CD8-positive, alpha-beta memory T cell (primary cell): ENCODE data around the gene PDE9A. TPM values are rescaled to one million over a fixed set of nuclear protein-coding genes. Genes with fewer than 3 reads are reported as not detected.

Experiments used
- CTCF ChIA-PET: fragments of 350-600 bp; sonication (Branson Sonifier 250); formaldehyde crosslinking; loops from one replicate; lab custom pipeline; 2021; ENCODE audit warnings: antibody characterized with exemption; lab: Charles Lee
- POLR2A ChIA-PET: fragments of 350-600 bp; sonication (Branson Sonifier 250); formaldehyde crosslinking; loops from one replicate; lab custom pipeline; 2021; ENCODE audit warnings: antibody characterized with exemption; lab: Charles Lee
- DNase-seq, 5 donors: peaks; one replicate each; pipeline versions ENCODE4 v3.0.0 to v3.0.0-alpha.2; 2020 to 2022; ENCODE audit warnings: mixed read lengths in 1 of 5
- H3K27ac ChIP-seq: one replicate; pipeline ENCODE4 v1.7.0; 2013; ENCODE audit warnings: low read depth, mild to moderate bottlenecking, low read length, moderate library complexity
- H3K27me3 ChIP-seq: 2 replicates; pipeline ENCODE4 v1.7.0; 2013; ENCODE audit warnings: low read length, mild to moderate bottlenecking; ENCODE audit not compliant: insufficient read depth, poor library complexity, severe bottlenecking
- H3K36me3 ChIP-seq: 2 replicates; pipeline ENCODE4 v1.7.0; 2013; ENCODE audit warnings: mild to moderate bottlenecking, low read length, moderate library complexity; ENCODE audit not compliant: insufficient read depth
- H3K4me1 ChIP-seq: 2 replicates; pipeline ENCODE4 v1.7.0; 2013; ENCODE audit warnings: mild to moderate bottlenecking, low read length, moderate library complexity; ENCODE audit not compliant: insufficient read depth
- H3K4me3 ChIP-seq: 2 replicates; pipeline ENCODE4 v1.7.0; 2013; ENCODE audit warnings: mild to moderate bottlenecking, low read length
- H3K9me3 ChIP-seq: 2 replicates; pipeline ENCODE4 v1.7.0; 2013; ENCODE audit warnings: mild to moderate bottlenecking, low read length
- H3K27ac Mint-ChIP-seq, 8 donors: one replicate each; pipeline ENCODE4 v1.8.0; 2020 to 2021; ENCODE audit warnings: mixed read lengths in 8 of 8, mild to moderate bottlenecking in 6 of 8, inconsistent platforms in 3 of 8, moderate library complexity in 3 of 8
- H3K27me3 Mint-ChIP-seq, 2 donors: one replicate each; pipeline ENCODE4 v1.8.0; 2020 to 2021; ENCODE audit warnings: mixed read lengths in 2 of 2, mild to moderate bottlenecking in 1 of 2, moderate library complexity in 1 of 2
- H3K36me3 Mint-ChIP-seq, 3 donors: one replicate each; pipeline ENCODE4 v1.8.0; 2020 to 2021; ENCODE audit warnings: mixed read lengths in 3 of 3, inconsistent platforms in 1 of 3, mild to moderate bottlenecking in 1 of 3
- H3K4me1 Mint-ChIP-seq, 3 donors: one replicate each; pipeline ENCODE4 v1.8.0; 2020 to 2021; ENCODE audit warnings: mixed read lengths in 3 of 3, inconsistent platforms in 1 of 3, mild to moderate bottlenecking in 1 of 3
- H3K4me3 Mint-ChIP-seq, 7 donors: one replicate each; pipeline ENCODE4 v1.8.0; 2020 to 2021; ENCODE audit warnings: mixed read lengths in 7 of 7, mild to moderate bottlenecking in 6 of 7, moderate library complexity in 4 of 7, inconsistent platforms in 2 of 7
- H3K9me3 Mint-ChIP-seq, 5 donors: one replicate each; pipeline ENCODE4 v1.8.0; 2020 to 2022; ENCODE audit warnings: mixed read lengths in 5 of 5, mild to moderate bottlenecking in 3 of 5, moderate library complexity in 2 of 5, inconsistent platforms in 1 of 5
- polyA plus RNA-seq: library from polyadenylated mRNA; unstranded; fragments of 300-500 nt; fragmentation: Illumina TruSeq; gene quantifications from one replicate; pipeline ENCODE4 v1.2.3, GENCODE V29; 2021
- total RNA-seq, 2 experiments: library from RNA; stranded (reverse); gene quantifications; one replicate each; pipeline ENCODE4 v1.2.3, GENCODE V29; 2021

The PDE9A gene
- total and polyA plus RNA-seq, 3 experiments from 2014 or later, result 1.5 to 2.6 (median 1.7) TPM

- no peaks in the 10 kb centered on the region for H3K27me3 Mint-ChIP-seq
- Histone ChIP-seq H3K4me3 (no peak overlapping the region), H3K36me3 (peaks cover 9% of the 10 kb centered on the region), H3K9me3 (no peaks in the 10 kb centered on the region), H3K4me1 (no peaks in the 10 kb centered on the region), H3K27ac (no peak overlapping the region), H3K27me3 (no peaks in the 10 kb centered on the region)
- DNase-seq, result no peak
- peak overlapping the region in 2 of 8 donors; percentile 58 to 88 for H3K27ac Mint-ChIP-seq
- H3K36me3 Mint-ChIP-seq, result peaks cover 5 to 9% (median 7%) of the 10 kb centered on the region in 3 donors
- H3K9me3 Mint-ChIP-seq, result no peaks in the 10 kb centered on the region
- H3K4me1 Mint-ChIP-seq, result no peaks in the 10 kb centered on the region
- POLR2A ChIA-PET, result no interaction called here
- CTCF ChIA-PET, result no interaction called here
- no peak overlapping the region for H3K4me3 Mint-ChIP-seq
Observed at GRCh38 chr21:42764883-42765282, 111.5 kb downstream of the PDE9A start.

GRCh38 chr21:42765656-42766055 lies 112.2 kb downstream of the PDE9A start:
- no peak overlapping the region for H3K4me3 Mint-ChIP-seq
- ChIA-PET POLR2A (no interaction called here), CTCF (no interaction called here)
- Histone ChIP-seq H3K27ac (no peak overlapping the region), H3K9me3 (no peaks in the 10 kb centered on the region), H3K27me3 (no peaks in the 10 kb centered on the region), H3K4me1 (no peaks in the 10 kb centered on the region), H3K4me3 (no peak overlapping the region), H3K36me3 (peaks cover 9% of the 10 kb centered on the region)
- H3K27ac Mint-ChIP-seq, result peak overlapping the region in 2 of 8 donors; percentile 50 to 70
- no peaks in the 10 kb centered on the region for H3K9me3 Mint-ChIP-seq
- no peaks in the 10 kb centered on the region for H3K27me3 Mint-ChIP-seq
- peaks cover 5 to 9% (median 7%) of the 10 kb centered on the region in 3 donors for H3K36me3 Mint-ChIP-seq
- H3K4me1 Mint-ChIP-seq, result no peaks in the 10 kb centered on the region
- no peak for DNase-seq

- DNase-seq, result no peak
- ChIA-PET CTCF (no interaction called here), POLR2A (no interaction called here)
- H3K36me3 Mint-ChIP-seq, result peaks cover 5 to 9% (median 7%) of the 10 kb centered on the region in 3 donors
- no peaks in the 10 kb centered on the region for H3K9me3 Mint-ChIP-seq
- no peaks in the 10 kb centered on the region for H3K4me1 ChIP-seq
- H3K27ac Mint-ChIP-seq, result peak overlapping the region in 1 of 8 donors; percentile 72
- H3K27ac ChIP-seq, result no peak overlapping the region
- no peaks in the 10 kb centered on the region for H3K27me3 ChIP-seq
- H3K4me3 ChIP-seq, result no peak overlapping the region
- H3K4me1 Mint-ChIP-seq, result no peaks in the 10 kb centered on the region
- H3K9me3 ChIP-seq, result no peaks in the 10 kb centered on the region
- H3K27me3 Mint-ChIP-seq, result peaks cover 0 to 1% of the 10 kb centered on the region in 2 donors
- H3K36me3 ChIP-seq, result peaks cover 9% of the 10 kb centered on the region
- H3K4me3 Mint-ChIP-seq, result no peak overlapping the region
Observed at GRCh38 chr21:42766739-42767560, 113.5 kb downstream of the PDE9A start.

GRCh38 chr21:42767561-42767835 lies 114.1 kb downstream of the PDE9A start:
- no peak for DNase-seq
- Mint-ChIP-seq H3K9me3 (no peaks in the 10 kb centered on the region), H3K4me1 (no peaks in the 10 kb centered on the region), H3K36me3 (peaks cover 5 to 9% (median 7%) of the 10 kb centered on the region in 3 donors), H3K27me3 (peaks cover 0 to 1% of the 10 kb centered on the region in 2 donors), H3K4me3 (no peak overlapping the region), H3K27ac (peak overlapping the region in 1 of 8 donors; percentile 47)
- no peak overlapping the region for H3K27ac ChIP-seq
- no peaks in the 10 kb centered on the region for H3K4me1 ChIP-seq
- no peaks in the 10 kb centered on the region for H3K9me3 ChIP-seq
- ChIA-PET CTCF (interaction anchor here (1.3 kb wide), 1 partner anchor 29 kb away, joined by 3 read pairs; no protein-coding TSS in a partner anchor), POLR2A (no interaction called here)
- H3K36me3 ChIP-seq, result peaks cover 9% of the 10 kb centered on the region
- no peaks in the 10 kb centered on the region for H3K27me3 ChIP-seq
- no peak overlapping the region for H3K4me3 ChIP-seq

- Mint-ChIP-seq H3K27ac (peak overlapping the region in 4 of 8 donors; percentile 8 to 69 (median 60)), H3K9me3 (no peaks in the 10 kb centered on the region), H3K4me3 (no peak overlapping the region), H3K36me3 (peaks cover 5 to 9% (median 7%) of the 10 kb centered on the region in 3 donors), H3K4me1 (no peaks in the 10 kb centered on the region), H3K27me3 (peaks cover 0 to 1% of the 10 kb centered on the region in 2 donors)
- Histone ChIP-seq H3K4me1 (no peaks in the 10 kb centered on the region), H3K4me3 (no peak overlapping the region), H3K9me3 (no peaks in the 10 kb centered on the region), H3K36me3 (peaks cover 9% of the 10 kb centered on the region), H3K27me3 (no peaks in the 10 kb centered on the region), H3K27ac (no peak overlapping the region)
- DNase-seq, result no peak
- ChIA-PET POLR2A (no interaction called here), CTCF (interaction anchor here (1.3 kb wide), 1 partner anchor 30 kb away, joined by 3 read pairs; no protein-coding TSS in a partner anchor)
Observed at GRCh38 chr21:42768324-42769121, 115.1 kb downstream of the PDE9A start.

GRCh38 chr21:42769183-42769819 lies 115.9 kb downstream of the PDE9A start:
- Mint-ChIP-seq H3K27ac (peak overlapping the region in 4 of 8 donors; percentile 32 to 84 (median 48)), H3K4me1 (no peaks in the 10 kb centered on the region), H3K9me3 (no peaks in the 10 kb centered on the region), H3K27me3 (peaks cover 0 to 1% of the 10 kb centered on the region in 2 donors), H3K4me3 (no peak overlapping the region), H3K36me3 (peaks cover 5 to 7% (median 5%) of the 10 kb centered on the region in 3 donors)
- ChIA-PET CTCF (no interaction called here), POLR2A (no interaction called here)
- Histone ChIP-seq H3K9me3 (no peaks in the 10 kb centered on the region), H3K4me1 (no peaks in the 10 kb centered on the region), H3K27ac (no peak overlapping the region), H3K4me3 (no peak overlapping the region), H3K36me3 (peaks cover 9% of the 10 kb centered on the region), H3K27me3 (no peaks in the 10 kb centered on the region)
- DNase-seq, result no peak

- Histone ChIP-seq H3K27ac (no peak overlapping the region), H3K4me3 (no peak overlapping the region), H3K27me3 (no peaks in the 10 kb centered on the region), H3K36me3 (peaks cover 9% of the 10 kb centered on the region), H3K4me1 (no peaks in the 10 kb centered on the region), H3K9me3 (no peaks in the 10 kb centered on the region)
- Mint-ChIP-seq H3K4me3 (no peak overlapping the region), H3K9me3 (no peaks in the 10 kb centered on the region), H3K27me3 (peaks cover 0 to 1% of the 10 kb centered on the region in 2 donors), H3K27ac (peak overlapping the region in 1 of 8 donors; percentile 84), H3K36me3 (peaks cover 5 to 7% (median 5%) of the 10 kb centered on the region in 3 donors), H3K4me1 (no peaks in the 10 kb centered on the region)
- POLR2A ChIA-PET, result no interaction called here
- CTCF ChIA-PET, result no interaction called here
- no peak for DNase-seq
Observed at GRCh38 chr21:42769820-42770716, 116.6 kb downstream of the PDE9A start.
